ENCODE measurements around the gene EFNA3.

DNA sequence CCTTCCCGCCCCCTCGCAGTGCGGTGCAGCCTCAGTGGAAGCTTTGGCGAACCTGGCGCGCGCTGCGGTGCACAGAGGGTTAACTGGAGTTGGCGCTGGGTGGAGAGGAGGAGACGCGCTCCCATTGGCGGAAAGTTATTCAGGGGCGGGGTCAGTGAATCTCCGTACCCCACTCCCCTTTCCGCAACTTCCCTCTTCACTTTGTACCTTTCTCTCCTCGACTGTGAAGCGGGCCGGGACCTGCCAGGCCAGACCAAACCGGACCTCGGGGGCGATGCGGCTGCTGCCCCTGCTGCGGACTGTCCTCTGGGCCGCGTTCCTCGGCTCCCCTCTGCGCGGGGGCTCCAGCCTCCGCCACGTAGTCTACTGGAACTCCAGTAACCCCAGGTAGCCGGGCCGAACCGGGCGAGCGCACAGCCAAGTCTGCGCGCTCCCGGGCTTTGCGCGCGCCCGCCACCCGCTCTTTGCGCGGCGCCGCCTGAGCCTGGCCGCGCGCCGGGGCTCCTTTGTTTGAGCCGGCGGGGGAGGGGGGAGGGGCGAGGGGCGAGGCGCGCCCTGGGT is 15.0 kb upstream of the EFNA3 start, which contains the start of gene EFNA4:
- TF ChIP-seq EZH2 (IDR thresholded peaks at IDR 0.05; ENCODE audit: borderline replicate concordance, low read length) (no peak), CTCF (conservative IDR thresholded peaks at IDR 0.05 in 1 of 2, IDR thresholded peaks at IDR 0.05 in 1 of 2; ENCODE audit: extremely low read depth in 1 of 2, insufficient read depth in 1 of 2, low read depth in 1 of 2, low read length in 2 of 2) (no peak)

Measured in mammary epithelial cell (primary cell).